ENCODE measurements around the gene SLC25A1.
A peak's percentile ranks its signal among the peaks of the same experiment; 100 is the strongest.

Gene SLC25A1

GRCh38 chr22:19178657-19179496 is at the start of gene SLC25A1:
TSS of gene SLC25A1 (minus strand) at chr22:19178736. CDS start at chr22:19178673, 63 bp downstream.
- DNase-seq (ENCODE audit: low read depth) = peak; percentile 79

- no peak for DNase-seq (ENCODE audit: low read depth)
Observed at GRCh38 chr22:19228179-19228578, 49.6 kb upstream of the SLC25A1 start.

GRCh38 chr22:19226428-19226827 is 47.9 kb upstream of the SLC25A1 start:
- no peak for DNase-seq (ENCODE audit: low read depth)

GRCh38 chr22:19225560-19225959 is 47.0 kb upstream of the SLC25A1 start:
- no peak for DNase-seq (ENCODE audit: low read depth)

DNA sequence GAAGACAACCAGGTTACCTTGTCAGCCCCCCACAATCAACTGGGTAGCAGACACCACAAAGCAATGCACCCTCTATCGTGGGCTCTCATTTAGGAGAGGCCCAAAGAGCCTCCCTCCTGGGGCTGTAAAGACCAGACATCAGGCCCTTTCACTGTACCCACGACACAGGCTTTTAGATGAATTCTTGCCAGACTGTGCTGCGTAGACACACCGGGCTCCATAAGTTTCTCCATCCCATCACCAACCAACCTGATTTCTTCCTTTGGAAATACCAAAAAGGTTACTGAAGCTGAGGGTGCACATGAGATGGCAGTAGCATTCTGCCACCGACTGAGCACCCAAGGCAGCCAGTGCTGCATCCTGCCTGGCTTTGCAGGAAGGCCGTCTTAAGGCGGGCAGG is 46.4 kb upstream of the SLC25A1 start:
- DNase-seq (ENCODE audit: low read depth) = no peak

GRCh38 chr22:19224557-19224956 is 46.0 kb upstream of the SLC25A1 start:
- DNase-seq (ENCODE audit: low read depth) = no peak

DNA sequence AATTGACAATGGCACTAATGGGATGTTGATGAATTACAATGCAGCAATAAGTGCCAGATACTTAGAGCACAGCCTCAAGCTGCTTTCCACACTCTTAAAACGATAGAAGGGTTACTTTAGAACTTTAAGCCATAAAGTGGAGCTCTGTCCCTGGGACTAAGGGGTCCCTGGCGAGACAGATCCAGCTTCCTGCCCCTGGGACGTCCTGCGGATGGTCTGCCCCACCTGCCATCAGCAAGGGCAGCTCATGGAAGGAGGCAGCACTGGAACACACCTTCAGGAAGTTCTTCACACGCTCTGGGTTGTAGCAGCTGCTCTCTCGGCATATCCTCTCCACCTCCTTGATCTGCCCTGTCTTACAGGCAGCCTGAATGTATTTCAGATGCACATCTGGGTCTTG is 45.1 kb upstream of the SLC25A1 start:
- no peak for DNase-seq (ENCODE audit: low read depth)

- DNase-seq (ENCODE audit: low read depth) = no peak
Observed at GRCh38 chr22:19223110-19223509, 44.6 kb upstream of the SLC25A1 start.

DNA sequence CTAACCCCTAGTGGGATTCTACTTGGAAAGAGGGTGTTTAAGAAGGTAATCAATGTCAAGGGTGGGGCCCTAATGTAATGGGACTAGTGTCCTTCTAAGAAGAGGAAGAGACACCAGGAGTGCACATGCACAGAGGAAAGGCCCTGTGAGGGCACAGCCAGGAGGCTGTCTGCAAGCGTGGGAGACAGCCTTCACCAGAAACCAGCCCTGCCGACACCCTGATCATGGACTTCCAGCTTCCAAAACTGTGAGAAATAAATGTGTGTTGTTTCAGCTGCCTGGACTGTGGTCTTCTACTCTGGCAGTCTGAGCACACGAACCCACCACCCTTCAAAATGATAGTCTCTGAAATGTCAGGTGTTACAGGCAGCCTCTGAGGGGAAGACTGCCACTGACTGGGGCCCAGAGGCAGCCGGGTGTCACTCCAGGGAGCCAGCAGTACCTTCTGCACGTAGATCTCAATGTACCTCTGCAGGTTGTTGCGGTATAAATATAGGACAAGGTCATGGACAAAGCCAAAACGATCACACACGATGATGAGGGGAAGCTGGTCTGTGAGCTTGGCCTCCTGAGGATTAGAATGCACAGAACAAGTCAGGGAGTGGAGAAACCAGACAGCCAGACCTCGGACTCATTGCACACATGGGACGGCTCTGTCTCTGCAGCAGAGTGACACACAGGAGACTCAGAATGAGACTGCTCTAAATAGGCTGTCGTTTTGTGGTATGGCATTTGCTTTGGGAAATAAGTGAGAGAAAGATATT is 43.9 kb upstream of the SLC25A1 start:
- DNase-seq (ENCODE audit: low read depth) = no peak

GRCh38 chr22:19220867-19221266 is 42.3 kb upstream of the SLC25A1 start:
- no peak for DNase-seq (ENCODE audit: low read depth)

DNA sequence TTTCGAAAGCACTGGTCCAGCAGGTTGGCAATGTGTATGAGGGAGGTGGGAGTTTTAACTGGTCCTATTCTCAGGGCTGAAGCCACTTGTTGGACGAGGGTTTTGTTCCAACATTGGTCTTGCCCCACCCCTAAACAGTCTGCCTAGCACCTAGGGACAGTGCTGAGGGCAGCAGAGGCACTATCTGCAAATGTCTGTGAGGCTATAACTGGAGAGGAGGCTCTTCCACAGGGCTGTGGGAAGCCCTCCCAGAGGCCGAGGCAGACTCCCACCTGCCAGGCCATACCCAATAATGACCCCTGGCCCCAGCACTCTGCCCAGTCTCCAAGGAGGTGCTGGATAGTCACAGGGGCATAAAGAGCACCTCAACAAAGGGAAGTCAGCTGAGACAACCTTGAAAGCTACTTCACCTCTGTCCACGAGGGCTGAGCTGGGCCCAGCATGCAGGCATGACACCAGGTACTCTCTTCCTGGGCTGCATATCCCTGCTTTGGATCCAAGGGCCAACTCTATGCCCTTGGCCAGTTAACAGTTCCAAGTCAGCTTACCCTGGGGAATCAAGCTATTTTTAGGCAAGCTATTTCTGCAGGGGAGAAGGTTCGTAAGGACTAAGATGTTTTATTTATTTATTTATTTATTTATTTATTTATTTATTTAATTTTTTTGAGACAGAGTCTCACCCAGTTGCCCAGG is 40.2 kb upstream of the SLC25A1 start:
- no peak for DNase-seq (ENCODE audit: low read depth)

GRCh38 chr22:19216579-19216978 is 38.0 kb upstream of the SLC25A1 start:
- no peak for DNase-seq (ENCODE audit: low read depth)

GRCh38 chr22:19215360-19215759 is 36.8 kb upstream of the SLC25A1 start:
- no peak for DNase-seq (ENCODE audit: low read depth)

DNA sequence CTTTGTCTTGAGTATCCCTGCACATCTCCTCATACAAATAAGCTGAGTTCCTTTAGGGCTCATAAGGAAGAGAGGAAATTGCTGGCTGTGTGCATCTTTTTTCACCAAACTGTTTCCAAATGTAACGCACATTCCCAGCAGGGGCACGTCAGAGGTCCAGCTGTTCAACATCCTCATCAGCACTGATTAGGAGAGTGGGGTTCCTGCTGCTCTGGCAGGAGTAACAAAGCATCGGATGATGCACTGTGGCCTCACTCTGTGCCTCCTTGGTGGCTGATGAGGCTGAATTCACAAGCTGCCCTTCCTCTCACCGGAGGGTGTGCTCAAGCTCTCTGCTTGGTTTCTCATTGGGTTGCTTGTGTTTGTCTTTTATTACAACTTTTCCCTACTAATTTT is 35.5 kb upstream of the SLC25A1 start:
- DNase-seq (ENCODE audit: low read depth) = no peak

DNA sequence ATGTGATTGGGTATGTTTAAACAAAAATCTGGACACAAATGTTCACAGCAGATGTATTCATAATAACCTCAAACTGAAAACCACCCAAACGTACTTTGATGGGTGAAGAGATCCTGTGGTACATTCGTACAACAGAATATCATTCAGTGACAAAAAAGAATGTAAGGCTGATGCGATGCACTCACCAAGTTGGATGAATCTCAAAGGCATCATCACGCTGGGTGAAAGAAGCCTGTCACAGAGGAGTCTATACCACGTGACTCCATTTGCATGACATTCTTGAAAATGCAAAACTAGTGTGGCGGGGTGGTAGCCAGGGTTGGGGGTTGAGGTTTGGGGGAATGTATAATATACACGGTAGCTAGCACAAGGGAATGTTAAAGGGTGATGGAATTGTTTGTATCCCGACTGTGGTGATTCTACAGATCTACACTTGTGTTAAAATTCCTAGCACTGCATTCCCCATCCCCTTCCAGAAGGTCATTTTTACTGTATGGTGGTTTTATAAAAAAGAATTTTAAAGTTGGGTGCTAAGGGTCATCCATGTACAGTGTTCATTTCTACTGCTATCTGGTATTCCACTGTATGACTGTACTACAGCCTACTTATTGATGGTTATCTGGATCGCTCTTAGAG is 35.0 kb upstream of the SLC25A1 start:
- DNase-seq (ENCODE audit: low read depth) = no peak

DNA sequence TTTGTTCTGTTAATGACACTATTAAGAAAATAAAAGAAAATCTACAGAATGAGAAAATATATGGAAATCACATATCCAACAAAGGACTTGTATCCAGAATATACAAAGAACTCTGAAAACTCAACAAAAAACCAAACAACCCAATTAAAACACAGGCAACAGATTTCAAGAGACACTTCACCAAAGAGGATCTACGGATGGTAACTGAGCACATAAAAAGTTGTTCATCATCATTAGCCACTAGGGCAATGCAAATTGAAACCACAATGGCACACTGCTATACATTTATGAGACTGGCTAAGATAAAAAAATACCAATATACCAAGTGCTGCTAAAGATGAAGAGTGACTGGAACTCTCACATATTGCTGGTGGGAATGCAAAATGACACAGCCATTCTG is 34.5 kb upstream of the SLC25A1 start:
- DNase-seq (ENCODE audit: low read depth) = no peak

DNA sequence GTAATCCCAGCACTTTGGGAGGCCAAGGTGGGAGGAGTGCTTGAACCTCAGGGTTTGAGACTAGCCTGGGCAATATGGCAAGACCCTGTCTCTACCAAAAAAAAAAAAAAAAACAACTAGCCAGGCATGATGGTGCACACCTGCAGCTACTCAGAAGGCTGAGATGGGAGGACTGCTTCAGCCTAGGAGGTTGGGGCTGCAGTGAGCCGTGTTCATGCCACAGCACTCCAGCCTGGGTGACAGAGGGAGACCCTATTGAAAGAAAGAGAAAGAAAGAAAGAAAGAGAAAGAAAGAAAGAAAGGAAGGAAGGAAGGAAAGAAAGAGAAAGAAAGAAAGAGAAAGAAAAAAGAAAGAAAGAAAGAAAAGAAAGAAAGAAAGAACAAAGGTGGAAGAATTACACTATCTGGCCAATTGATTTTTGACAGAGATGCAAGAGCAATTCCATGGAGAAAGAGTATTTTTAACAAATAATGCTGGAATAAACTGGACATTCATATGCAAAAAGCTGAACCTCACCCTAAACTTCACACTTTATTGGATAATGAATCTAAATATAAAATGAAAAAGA is 33.9 kb upstream of the SLC25A1 start:
- DNase-seq (ENCODE audit: low read depth) = no peak

GRCh38 chr22:19210188-19210587 is 31.7 kb upstream of the SLC25A1 start:
- no peak for DNase-seq (ENCODE audit: low read depth)

- DNase-seq (ENCODE audit: low read depth) = no peak
Observed at GRCh38 chr22:19208287-19208847, 29.8 kb upstream of the SLC25A1 start.

DNA sequence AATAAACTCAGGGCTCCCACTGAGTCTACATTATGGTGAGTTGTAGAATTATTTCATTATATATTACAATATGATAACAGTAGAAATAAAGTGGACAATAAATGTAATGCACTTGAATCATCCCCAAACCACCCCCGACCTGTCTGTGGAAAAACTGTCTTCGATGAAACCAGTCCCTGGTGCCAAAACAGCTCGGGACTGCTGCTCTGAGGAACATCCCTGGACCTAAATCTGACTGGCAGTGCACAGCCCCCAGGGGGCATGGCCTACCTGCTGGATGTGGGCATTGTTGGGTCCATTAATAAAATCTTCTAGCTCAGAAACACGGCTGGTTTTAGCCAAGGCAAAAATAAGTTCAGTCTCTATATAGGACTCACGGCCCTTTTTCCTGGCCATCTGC is 29.3 kb upstream of the SLC25A1 start:
- no peak for DNase-seq (ENCODE audit: low read depth)

DNA sequence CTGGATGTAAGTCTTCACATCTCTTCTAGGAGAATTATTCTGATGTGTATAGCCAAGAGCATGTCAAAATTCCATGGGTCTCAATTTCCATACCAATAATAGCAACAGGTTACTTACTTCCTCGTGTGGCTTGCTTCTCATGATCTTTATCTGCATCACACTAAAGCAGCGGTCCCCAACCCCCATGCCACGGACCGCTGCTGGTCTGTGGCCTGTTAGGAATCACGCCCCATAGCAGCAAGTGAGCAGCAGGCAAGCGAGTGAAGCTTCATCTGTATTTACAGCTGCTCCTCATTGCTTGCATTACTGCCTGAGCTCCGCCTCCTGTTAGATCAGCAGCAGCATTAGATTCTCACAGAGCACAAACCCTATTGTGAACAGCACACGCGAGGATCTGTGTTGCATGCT is 28.9 kb upstream of the SLC25A1 start:
- no peak for DNase-seq (ENCODE audit: low read depth)

DNA sequence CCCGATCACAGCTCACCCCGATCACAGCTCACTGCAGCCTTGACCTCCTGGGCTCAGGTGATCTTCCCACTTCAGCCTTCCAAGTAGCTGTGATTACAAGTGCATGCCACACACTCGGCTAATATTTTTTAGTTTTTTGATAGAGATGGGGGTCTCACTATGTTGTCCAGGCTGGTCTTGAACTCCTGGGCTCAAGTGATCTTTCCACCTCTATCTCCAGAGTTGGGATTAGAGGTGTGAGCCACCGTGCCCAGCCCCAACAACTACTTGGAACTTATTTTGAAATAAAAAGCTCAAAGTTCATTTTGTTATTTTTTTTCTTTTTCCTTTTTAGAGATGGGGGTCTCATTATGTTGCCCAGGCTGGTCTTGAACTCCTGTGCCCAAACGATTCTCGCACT is 27.8 kb upstream of the SLC25A1 start:
- DNase-seq (ENCODE audit: low read depth) = no peak

Data from stimulated activated CD4-positive, alpha-beta T cell treated with anti-CD3 and anti-CD28 coated beads, Interleukin-2, amount 100 ng/mL, for 4 hours (primary cell).